GM12875 (cell line): ENCODE data around the gene ADAMTS18.
"Not testable (repeated sequence)": the region's sequence is repeated elsewhere in the genome, so short reads cannot be mapped to it uniquely, and the experiment has no call there.

Experiments used
- H3K4me3 ChIP-seq: one replicate; pipeline ENCODE4 v1.5.1; 2011; ENCODE audit warnings: low read depth, low read length, control low read depth
- TF ChIP-seq, protein P1 (sequence below): IDR thresholded peaks from 2 replicates; pipeline ENCODE4 v1.5.1; 2011; ENCODE audit warnings: low read depth, mild to moderate bottlenecking, control low read depth, inconsistent platforms, low read length, moderate library complexity, borderline replicate concordance; ENCODE audit not compliant: insufficient read depth

The ADAMTS18 gene

GRCh38 chr16:77467821-77468335 lies 33.0 kb upstream of the ADAMTS18 start:
- no peak overlapping the region for H3K4me3 ChIP-seq
- TF ChIP-seq, protein P1, sequence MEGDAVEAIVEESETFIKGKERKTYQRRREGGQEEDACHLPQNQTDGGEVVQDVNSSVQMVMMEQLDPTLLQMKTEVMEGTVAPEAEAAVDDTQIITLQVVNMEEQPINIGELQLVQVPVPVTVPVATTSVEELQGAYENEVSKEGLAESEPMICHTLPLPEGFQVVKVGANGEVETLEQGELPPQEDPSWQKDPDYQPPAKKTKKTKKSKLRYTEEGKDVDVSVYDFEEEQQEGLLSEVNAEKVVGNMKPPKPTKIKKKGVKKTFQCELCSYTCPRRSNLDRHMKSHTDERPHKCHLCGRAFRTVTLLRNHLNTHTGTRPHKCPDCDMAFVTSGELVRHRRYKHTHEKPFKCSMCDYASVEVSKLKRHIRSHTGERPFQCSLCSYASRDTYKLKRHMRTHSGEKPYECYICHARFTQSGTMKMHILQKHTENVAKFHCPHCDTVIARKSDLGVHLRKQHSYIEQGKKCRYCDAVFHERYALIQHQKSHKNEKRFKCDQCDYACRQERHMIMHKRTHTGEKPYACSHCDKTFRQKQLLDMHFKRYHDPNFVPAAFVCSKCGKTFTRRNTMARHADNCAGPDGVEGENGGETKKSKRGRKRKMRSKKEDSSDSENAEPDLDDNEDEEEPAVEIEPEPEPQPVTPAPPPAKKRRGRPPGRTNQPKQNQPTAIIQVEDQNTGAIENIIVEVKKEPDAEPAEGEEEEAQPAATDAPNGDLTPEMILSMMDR: no peak

GRCh38 chr16:77463659-77464058 lies 28.8 kb upstream of the ADAMTS18 start:
- not testable (repeated sequence) for H3K4me3 ChIP-seq

- H3K4me3 ChIP-seq: no peak overlapping the region
- TF ChIP-seq, protein P1: no peak
Observed at GRCh38 chr16:77462894-77463293, 28.1 kb upstream of the ADAMTS18 start.

- TF ChIP-seq, protein P1: no peak
- no peak overlapping the region for H3K4me3 ChIP-seq
Observed at GRCh38 chr16:77459534-77460254, 24.9 kb upstream of the ADAMTS18 start.

- H3K4me3 ChIP-seq: no peak overlapping the region
- TF ChIP-seq, protein P1: no peak
Observed at GRCh38 chr16:77457046-77457445, 22.2 kb upstream of the ADAMTS18 start.

DNA sequence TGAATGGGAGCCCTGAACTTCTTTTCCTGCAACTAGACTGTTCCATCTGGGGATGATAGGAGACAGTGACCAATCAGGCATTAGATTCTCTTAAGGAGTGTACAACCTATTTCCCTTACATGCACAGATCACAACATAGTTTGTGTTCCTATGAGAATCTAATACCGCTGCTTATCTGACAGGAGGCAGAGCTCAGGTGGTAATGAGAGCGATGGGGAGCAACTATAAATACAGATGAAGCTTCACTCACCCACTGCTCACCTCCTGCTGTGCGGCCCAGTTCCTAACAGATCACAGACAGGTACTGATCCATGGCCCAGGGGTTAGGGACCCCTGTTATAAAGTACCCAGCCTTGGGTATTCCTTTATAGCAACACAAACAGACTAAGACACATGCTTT lies 17.4 kb upstream of the ADAMTS18 start:
- TF ChIP-seq, protein P1: no peak
- no peak overlapping the region for H3K4me3 ChIP-seq

GRCh38 chr16:77450790-77451487 lies 16.1 kb upstream of the ADAMTS18 start:
- TF ChIP-seq, protein P1: no peak
- H3K4me3 ChIP-seq: no peak overlapping the region
